ENCODE data around the gene TMEM178A. TPM values are rescaled to one million over a fixed set of nuclear protein-coding genes. Genes with fewer than 3 reads are reported as not detected.

The TMEM178A gene
- total and polyA plus RNA-seq, 2 of the 8 experiments (the other 6 are each of a cell fraction or from before 2014, with no cell fraction given): 11.2 to 14.9 TPM

DNA sequence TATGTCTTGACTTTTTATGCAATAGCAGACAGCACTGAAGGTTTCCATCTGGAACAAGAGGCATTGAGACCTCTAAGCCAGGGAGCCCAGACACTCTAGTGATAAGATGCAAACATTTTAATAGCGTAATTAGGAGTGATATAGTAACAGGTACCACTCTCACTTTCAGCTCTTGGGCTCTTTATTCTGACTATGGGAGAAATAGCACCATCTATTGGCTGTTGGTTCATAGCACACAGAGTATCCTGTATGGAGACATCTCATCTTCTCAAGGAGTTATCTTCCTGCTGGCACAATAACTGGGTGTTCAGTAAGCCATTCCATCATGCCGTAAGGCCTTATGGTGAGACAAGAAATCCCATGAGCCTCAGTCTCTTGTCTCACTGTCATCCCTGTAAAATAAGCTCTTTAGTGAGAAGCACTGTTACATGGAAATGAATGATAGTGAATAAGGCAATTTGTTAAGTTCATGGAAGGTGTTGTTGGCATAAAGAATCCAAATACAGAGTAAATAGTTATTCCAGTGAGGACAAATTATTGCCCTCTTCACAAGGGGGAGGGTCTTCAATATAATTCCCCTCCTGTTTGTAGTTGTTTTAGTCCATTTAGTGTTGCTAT lies 65.1 kb downstream of the TMEM178A start:
- Histone ChIP-seq H4K20me1 (replicated peaks in 1 of 2; ENCODE audit: control insufficient read depth in 1 of 2, insufficient read depth in 2 of 2, low read length in 2 of 2) (peaks cover 0 to 1% of the 10 kb centered on the region in 2 experiments), H3K23ac (ENCODE audit: insufficient read length) (no peak overlapping the region), H2AFZ (ENCODE audit: low read length) (no peak overlapping the region), H2AK5ac (ENCODE audit: low read depth, low read length) (no peak overlapping the region), H3K27me3 (replicated peaks in 1 of 4; ENCODE audit: control insufficient read depth in 3 of 4, extremely low read depth in 1 of 4, insufficient read depth in 3 of 4, low read length in 3 of 4) (no peaks in the 10 kb centered on the region), H3K27ac (ENCODE audit: low read depth, low read length) (no peak overlapping the region), H2BK5ac (ENCODE audit: low read depth, low read length) (no peak overlapping the region), H2BK12ac (ENCODE audit: low read depth, low read length) (no peak overlapping the region), H3K79me2 (ENCODE audit: control insufficient read depth in 1 of 2, insufficient read depth in 2 of 2, low read length in 2 of 2) (peaks cover 0 to 11% of the 10 kb centered on the region in 2 experiments; a peak in 2 of 4 replicates), H3K14ac (ENCODE audit: insufficient read length) (no peak overlapping the region), H2BK15ac (ENCODE audit: low read length) (no peak overlapping the region), H3K4ac (replicated peaks; ENCODE audit: insufficient read length, low read depth, low read length) (no peak overlapping the region), H2BK20ac (ENCODE audit: low read length) (no peak overlapping the region), H3K18ac (ENCODE audit: extremely low read depth, low read length) (peak overlapping the region; percentile 11; the same call in 1 of the 2 replicates), H4K5ac (ENCODE audit: insufficient read length, low read depth, low read length) (no peak overlapping the region), H3K4me3 (ENCODE audit: extremely low read depth in 1 of 4, insufficient read depth in 2 of 4, low read depth in 3 of 4, low read length in 4 of 4) (no peak overlapping the region), H3K9ac (replicated peaks in 1 of 4; ENCODE audit: extremely low read depth in 1 of 4, low read depth in 3 of 4, low read length in 3 of 4) (no peak overlapping the region), H2BK120ac (replicated peaks; ENCODE audit: low read depth, low read length) (no peak overlapping the region), H3K4me2 (ENCODE audit: insufficient read depth in 1 of 2, low read depth in 2 of 2, low read length in 2 of 2) (no peak overlapping the region), H3K56ac (replicated peaks; ENCODE audit: insufficient read length, low read depth, low read length) (no peak overlapping the region), H3K4me1 (replicated peaks in 1 of 4; ENCODE audit: control insufficient read depth in 3 of 4, insufficient read depth in 4 of 4, low read length in 3 of 4) (peaks cover 0 to 3% (median under 1%) of the 10 kb centered on the region in 4 experiments; a peak in 2 of 7 replicates), H4K8ac (ENCODE audit: extremely low read depth, insufficient read depth, low read length) (no peak overlapping the region), H3K79me1 (ENCODE audit: low read depth, low read length) (no peaks in the 10 kb centered on the region), H3K36me3 (ENCODE audit: control insufficient read depth in 2 of 4, insufficient read depth in 4 of 4, low read length in 3 of 4) (peaks cover 0 to 9% (median 4%) of the 10 kb centered on the region in 4 experiments; a peak in 3 of 8 replicates), H4K91ac (replicated peaks; ENCODE audit: insufficient read length, low read length) (no peak overlapping the region), H3K23me2 (ENCODE audit: low read depth, low read length) (no peaks in the 10 kb centered on the region), H3K9me3 (ENCODE audit: insufficient read depth in 2 of 2, low read depth in 1 of 2, low read length in 1 of 2) (no peaks in the 10 kb centered on the region)
- CTCF ChIA-PET (ENCODE audit: partially characterized antibody): interaction anchor here (0.7 to 9.8 kb wide), 63 partner anchors 9 to 815 kb away, joined by 3 to 109 read pairs (median 4); no protein-coding TSS in a partner anchor
- DNase-seq (ENCODE audit: low read depth in 1 of 2, low spot score in 2 of 2) (no peak), FAIRE-seq (no peak)
- TF ChIP-seq RAD21 (IDR thresholded peaks at IDR 0.05 in 1 of 2, conservative IDR thresholded peaks at IDR 0.05 in 1 of 2; ENCODE audit: low read depth in 2 of 2, low read length in 2 of 2): peak; percentile 84 to 87
- TF ChIP-seq, protein P1, sequence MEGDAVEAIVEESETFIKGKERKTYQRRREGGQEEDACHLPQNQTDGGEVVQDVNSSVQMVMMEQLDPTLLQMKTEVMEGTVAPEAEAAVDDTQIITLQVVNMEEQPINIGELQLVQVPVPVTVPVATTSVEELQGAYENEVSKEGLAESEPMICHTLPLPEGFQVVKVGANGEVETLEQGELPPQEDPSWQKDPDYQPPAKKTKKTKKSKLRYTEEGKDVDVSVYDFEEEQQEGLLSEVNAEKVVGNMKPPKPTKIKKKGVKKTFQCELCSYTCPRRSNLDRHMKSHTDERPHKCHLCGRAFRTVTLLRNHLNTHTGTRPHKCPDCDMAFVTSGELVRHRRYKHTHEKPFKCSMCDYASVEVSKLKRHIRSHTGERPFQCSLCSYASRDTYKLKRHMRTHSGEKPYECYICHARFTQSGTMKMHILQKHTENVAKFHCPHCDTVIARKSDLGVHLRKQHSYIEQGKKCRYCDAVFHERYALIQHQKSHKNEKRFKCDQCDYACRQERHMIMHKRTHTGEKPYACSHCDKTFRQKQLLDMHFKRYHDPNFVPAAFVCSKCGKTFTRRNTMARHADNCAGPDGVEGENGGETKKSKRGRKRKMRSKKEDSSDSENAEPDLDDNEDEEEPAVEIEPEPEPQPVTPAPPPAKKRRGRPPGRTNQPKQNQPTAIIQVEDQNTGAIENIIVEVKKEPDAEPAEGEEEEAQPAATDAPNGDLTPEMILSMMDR (IDR thresholded peaks at IDR 0.05; ENCODE audit: control extremely low read depth in 1 of 3, insufficient read depth in 1 of 3, low read depth in 1 of 3, low read length in 3 of 3): peak in 2 of 3 experiments; percentile 63 to 81; a peak in 3 of 4 replicates
- TF ChIP-seq SIN3A (conservative IDR thresholded peaks at IDR 0.05 in 1 of 2, IDR thresholded peaks at IDR 0.05 in 1 of 2; ENCODE audit: low read depth in 1 of 2, low read length in 2 of 2): no peak
- no peak for TF ChIP-seq EZH2 (IDR thresholded peaks at IDR 0.05; ENCODE audit: low read depth, low read length, severe bottlenecking)
- 84% methylated on average over 2 of the region's 2 CpGs; no CpG with 5 or more reads in 1 of the 2 experiments for WGBS, 2 experiments (ENCODE audit: extremely low coverage in 1 of 2, insufficient coverage in 1 of 2, insufficient read length in 1 of 2, insufficient replicate concordance in 2 of 2, low coverage in 1 of 2, low lambda C conversion rate in 2 of 2, missing lambda C conversion rate in 1 of 2)
- POLR2A ChIA-PET (ENCODE audit: partially characterized antibody): interaction anchor here (0.7 kb wide), 1 partner anchor 478 kb away, joined by 3 read pairs; no protein-coding TSS in a partner anchor

Data from H1 (cell line).